Measurements from ENCODE around the gene TPR. TPM values are rescaled to one million over a fixed set of nuclear protein-coding genes. Genes with fewer than 3 reads are reported as not detected.

Gene TPR
- total RNA-seq (2014; rRNA removed; shearing (Covaris generic); ENCODE audit: low replicate concordance), result 80.8 and 86.1 TPM in 2 replicates

GRCh38 chr1:186375152-186375928, at the start of gene TPR, which contains the start of gene ODR4:
Gene TPR, minus strand, starts transcription at chr1:186375253. Its CDS starts 225 bp downstream, at chr1:186375028.
Gene ODR4, plus strand, starts transcription at chr1:186375838. Its CDS starts 3,948 bp downstream, at chr1:186379786.
- Histone ChIP-seq H3K27ac (ENCODE audit: low read length) (peak within 1 kb of the TSS; percentile 77), H3K9me2 (replicated peaks; ENCODE audit: insufficient read depth, low read length) (no peaks in the 10 kb centered on the region)
- peak; percentile 99 for DNase-seq

GRCh38 chr1:186424539-186424938, 49.5 kb upstream of the TPR start:
- H3K9me3 ChIP-seq (ENCODE audit: low read length), result no peaks in the 10 kb centered on the region
- no peaks in the 10 kb centered on the region for H3K27me3 ChIP-seq (ENCODE audit: low read length)
- H3K4me2 ChIP-seq (ENCODE audit: low read depth, low read length, poor library complexity, severe bottlenecking), result no peak overlapping the region
- no peak overlapping the region for H3K27ac ChIP-seq (ENCODE audit: low read length)
- H4K20me1 ChIP-seq (ENCODE audit: insufficient read depth, low read depth, low read length), result no peaks in the 10 kb centered on the region
- no peak overlapping the region for H2AFZ ChIP-seq (ENCODE audit: low read length)
- H3K9ac ChIP-seq (ENCODE audit: low read length), result no peak overlapping the region
- no peaks in the 10 kb centered on the region for H3K4me1 ChIP-seq (ENCODE audit: low read length)
- no peaks in the 10 kb centered on the region for H3K79me2 ChIP-seq (ENCODE audit: low read length)
- 0 out of 2 replicates have a peak, but pooled peaks cover 4% of the 10 kb centered on the region for H3K9me2 ChIP-seq (replicated peaks; ENCODE audit: insufficient read depth, low read length)
- no peak for DNase-seq
- no peak overlapping the region for H3K4me3 ChIP-seq (ENCODE audit: low read length)
- peaks cover 9% of the 10 kb centered on the region for H3K36me3 ChIP-seq (ENCODE audit: insufficient read depth, low read length)

More at GRCh38 chr1:186375152-186375928, at the start of gene TPR, which contains the start of gene ODR4:
- peak within 1 kb of the TSS; percentile 86 for H2AFZ ChIP-seq (ENCODE audit: low read length)
- peak within 1 kb of the TSS; percentile 88 for H3K4me3 ChIP-seq (ENCODE audit: low read length)
- H3K27me3 ChIP-seq (ENCODE audit: low read length), result no peaks in the 10 kb centered on the region
- H3K79me2 ChIP-seq (ENCODE audit: low read length), result peaks cover 91% of the 10 kb centered on the region
- H3K4me2 ChIP-seq (ENCODE audit: low read depth, low read length, poor library complexity, severe bottlenecking), result peak within 1 kb of the TSS; percentile 99
- peaks cover 26% of the 10 kb centered on the region for H3K4me1 ChIP-seq (ENCODE audit: low read length)
- H3K9ac ChIP-seq (ENCODE audit: low read length), result peak within 1 kb of the TSS; percentile 88
- peaks cover 31% of the 10 kb centered on the region for H3K36me3 ChIP-seq (ENCODE audit: insufficient read depth, low read length)
- H4K20me1 ChIP-seq (ENCODE audit: insufficient read depth, low read depth, low read length), result peaks cover 15% of the 10 kb centered on the region
- H3K9me3 ChIP-seq (ENCODE audit: low read length), result no peaks in the 10 kb centered on the region

GRCh38 chr1:186421446-186421845, 46.4 kb upstream of the TPR start:
- Histone ChIP-seq H3K27ac (ENCODE audit: low read length) (no peak overlapping the region), H2AFZ (ENCODE audit: low read length) (no peak overlapping the region), H4K20me1 (ENCODE audit: insufficient read depth, low read depth, low read length) (no peaks in the 10 kb centered on the region), H3K9ac (ENCODE audit: low read length) (no peak overlapping the region), H3K9me3 (ENCODE audit: low read length) (no peaks in the 10 kb centered on the region), H3K79me2 (ENCODE audit: low read length) (no peaks in the 10 kb centered on the region), H3K4me1 (ENCODE audit: low read length) (no peaks in the 10 kb centered on the region), H3K36me3 (ENCODE audit: insufficient read depth, low read length) (peaks cover 24% of the 10 kb centered on the region), H3K4me3 (ENCODE audit: low read length) (no peak overlapping the region), H3K9me2 (replicated peaks; ENCODE audit: insufficient read depth, low read length) (no peaks in the 10 kb centered on the region), H3K27me3 (ENCODE audit: low read length) (no peaks in the 10 kb centered on the region), H3K4me2 (ENCODE audit: low read depth, low read length, poor library complexity, severe bottlenecking) (no peak overlapping the region)
- DNase-seq, result no peak

- no peak for DNase-seq
- peaks cover 24% of the 10 kb centered on the region for H3K36me3 ChIP-seq (ENCODE audit: insufficient read depth, low read length)
- no peaks in the 10 kb centered on the region for H3K9me2 ChIP-seq (replicated peaks; ENCODE audit: insufficient read depth, low read length)
- H3K4me2 ChIP-seq (ENCODE audit: low read depth, low read length, poor library complexity, severe bottlenecking), result no peak overlapping the region
- no peaks in the 10 kb centered on the region for H3K9me3 ChIP-seq (ENCODE audit: low read length)
- no peak overlapping the region for H3K27ac ChIP-seq (ENCODE audit: low read length)
- no peaks in the 10 kb centered on the region for H3K79me2 ChIP-seq (ENCODE audit: low read length)
- H3K4me3 ChIP-seq (ENCODE audit: low read length), result no peak overlapping the region
- H2AFZ ChIP-seq (ENCODE audit: low read length), result no peak overlapping the region
- no peaks in the 10 kb centered on the region for H3K27me3 ChIP-seq (ENCODE audit: low read length)
- H4K20me1 ChIP-seq (ENCODE audit: insufficient read depth, low read depth, low read length), result no peaks in the 10 kb centered on the region
- no peaks in the 10 kb centered on the region for H3K4me1 ChIP-seq (ENCODE audit: low read length)
- H3K9ac ChIP-seq (ENCODE audit: low read length), result no peak overlapping the region
Observed at GRCh38 chr1:186420923-186421322, 45.9 kb upstream of the TPR start.

GRCh38 chr1:186420311-186420710, 45.3 kb upstream of the TPR start:
- no peaks in the 10 kb centered on the region for H3K9me3 ChIP-seq (ENCODE audit: low read length)
- no peaks in the 10 kb centered on the region for H3K4me1 ChIP-seq (ENCODE audit: low read length)
- peaks cover 24% of the 10 kb centered on the region for H3K36me3 ChIP-seq (ENCODE audit: insufficient read depth, low read length)
- H2AFZ ChIP-seq (ENCODE audit: low read length), result no peak overlapping the region
- no peak overlapping the region for H3K4me2 ChIP-seq (ENCODE audit: low read depth, low read length, poor library complexity, severe bottlenecking)
- H3K4me3 ChIP-seq (ENCODE audit: low read length), result no peak overlapping the region
- H3K27ac ChIP-seq (ENCODE audit: low read length), result no peak overlapping the region
- H4K20me1 ChIP-seq (ENCODE audit: insufficient read depth, low read depth, low read length), result no peaks in the 10 kb centered on the region
- H3K9me2 ChIP-seq (replicated peaks; ENCODE audit: insufficient read depth, low read length), result no peaks in the 10 kb centered on the region
- no peaks in the 10 kb centered on the region for H3K27me3 ChIP-seq (ENCODE audit: low read length)
- H3K9ac ChIP-seq (ENCODE audit: low read length), result no peak overlapping the region
- no peaks in the 10 kb centered on the region for H3K79me2 ChIP-seq (ENCODE audit: low read length)
- no peak for DNase-seq

- no peak overlapping the region for H3K4me3 ChIP-seq (ENCODE audit: low read length)
- no peaks in the 10 kb centered on the region for H3K4me1 ChIP-seq (ENCODE audit: low read length)
- H3K9ac ChIP-seq (ENCODE audit: low read length), result no peak overlapping the region
- peaks cover 30% of the 10 kb centered on the region for H3K36me3 ChIP-seq (ENCODE audit: insufficient read depth, low read length)
- no peak for DNase-seq
- no peaks in the 10 kb centered on the region for H4K20me1 ChIP-seq (ENCODE audit: insufficient read depth, low read depth, low read length)
- no peak overlapping the region for H2AFZ ChIP-seq (ENCODE audit: low read length)
- H3K9me2 ChIP-seq (replicated peaks; ENCODE audit: insufficient read depth, low read length), result no peaks in the 10 kb centered on the region
- no peaks in the 10 kb centered on the region for H3K79me2 ChIP-seq (ENCODE audit: low read length)
- H3K27me3 ChIP-seq (ENCODE audit: low read length), result no peaks in the 10 kb centered on the region
- H3K27ac ChIP-seq (ENCODE audit: low read length), result no peak overlapping the region
- H3K9me3 ChIP-seq (ENCODE audit: low read length), result no peaks in the 10 kb centered on the region
- H3K4me2 ChIP-seq (ENCODE audit: low read depth, low read length, poor library complexity, severe bottlenecking), result no peak overlapping the region
Observed at GRCh38 chr1:186418503-186418902, 43.5 kb upstream of the TPR start.

- no peak for DNase-seq
- no peaks in the 10 kb centered on the region for H3K27me3 ChIP-seq (ENCODE audit: low read length)
- no peak overlapping the region for H3K4me2 ChIP-seq (ENCODE audit: low read depth, low read length, poor library complexity, severe bottlenecking)
- no peak overlapping the region for H3K4me3 ChIP-seq (ENCODE audit: low read length)
- no peak overlapping the region for H3K27ac ChIP-seq (ENCODE audit: low read length)
- no peak overlapping the region for H3K9ac ChIP-seq (ENCODE audit: low read length)
- no peaks in the 10 kb centered on the region for H3K9me2 ChIP-seq (replicated peaks; ENCODE audit: insufficient read depth, low read length)
- H3K9me3 ChIP-seq (ENCODE audit: low read length), result no peaks in the 10 kb centered on the region
- no peaks in the 10 kb centered on the region for H4K20me1 ChIP-seq (ENCODE audit: insufficient read depth, low read depth, low read length)
- H2AFZ ChIP-seq (ENCODE audit: low read length), result no peak overlapping the region
- no peaks in the 10 kb centered on the region for H3K79me2 ChIP-seq (ENCODE audit: low read length)
- peaks cover 26% of the 10 kb centered on the region; the same call in 1 of the 2 replicates for H3K36me3 ChIP-seq (ENCODE audit: insufficient read depth, low read length)
- no peaks in the 10 kb centered on the region for H3K4me1 ChIP-seq (ENCODE audit: low read length)
Observed at GRCh38 chr1:186413319-186413718, 38.3 kb upstream of the TPR start.

GRCh38 chr1:186409091-186409490, 34.0 kb upstream of the TPR start:
- no peak overlapping the region for H3K4me3 ChIP-seq (ENCODE audit: low read length)
- H3K9me2 ChIP-seq (replicated peaks; ENCODE audit: insufficient read depth, low read length), result no peaks in the 10 kb centered on the region
- peaks cover 37% of the 10 kb centered on the region for H3K36me3 ChIP-seq (ENCODE audit: insufficient read depth, low read length)
- no peak overlapping the region for H3K4me2 ChIP-seq (ENCODE audit: low read depth, low read length, poor library complexity, severe bottlenecking)
- no peak overlapping the region for H3K27ac ChIP-seq (ENCODE audit: low read length)
- H3K4me1 ChIP-seq (ENCODE audit: low read length), result peaks cover 6% of the 10 kb centered on the region
- no peaks in the 10 kb centered on the region for H4K20me1 ChIP-seq (ENCODE audit: insufficient read depth, low read depth, low read length)
- H3K9me3 ChIP-seq (ENCODE audit: low read length), result no peaks in the 10 kb centered on the region
- no peaks in the 10 kb centered on the region for H3K27me3 ChIP-seq (ENCODE audit: low read length)
- no peak overlapping the region for H2AFZ ChIP-seq (ENCODE audit: low read length)
- H3K9ac ChIP-seq (ENCODE audit: low read length), result no peak overlapping the region
- DNase-seq, result no peak
- H3K79me2 ChIP-seq (ENCODE audit: low read length), result no peaks in the 10 kb centered on the region

All from Karpas-422 (cell line).